Esophagus squamous epithelium (tissue), 5 donors: Measurements from ENCODE around the gene ITPKB. TPM values are rescaled to one million over a fixed set of nuclear protein-coding genes. Genes with fewer than 3 reads are reported as not detected.
A peak's percentile ranks its signal among the peaks of the same experiment; 100 is the strongest.

ENCODE experiments used
- DNase-seq: peaks from one replicate; lab custom pipeline; 2025; lab: John Stamatoyannopoulos, UW
- H3K27ac ChIP-seq, 4 donors: fragments of 200-600 bp; sonication (generic); one replicate each; pipeline ENCODE4 v1.5.1; 2016 to 2019; ENCODE audit warnings: mild to moderate bottlenecking in 1 of 4
- H3K27me3 ChIP-seq, 4 donors: fragments of 200-600 bp; sonication (generic); 1 replicate in 3 of 4; 2 replicates in 1 of 4; pipeline versions ENCODE4 v1.5.1 to v1.6.0; 2017 to 2021; ENCODE audit warnings: antibody characterized with exemption in 1 of 4
- H3K36me3 ChIP-seq, 3 donors: fragments of 200-600 bp; sonication (generic); one replicate each; pipeline ENCODE4 v1.5.1; 2016 to 2019
- H3K4me1 ChIP-seq, 3 donors: fragments of 200-600 bp; sonication (generic); one replicate each; pipeline ENCODE4 v1.5.1; 2017 to 2019
- H3K4me3 ChIP-seq, 4 donors: fragments of 200-600 bp; sonication (generic); 1 replicate in 3 of 4; 2 replicates in 1 of 4; pipeline ENCODE4 v1.5.1; 2016 to 2019; ENCODE audit warnings: mild to moderate bottlenecking in 2 of 4, moderate library complexity in 1 of 4
- H3K9me3 ChIP-seq, 3 donors: fragments of 200-600 bp; sonication (generic); one replicate each; pipeline ENCODE4 v1.5.1; 2016 to 2019
- POLR2A ChIP-seq, 4 donors: fragments of 450-650 bp; IDR thresholded peaks; one replicate each; pipeline ENCODE4 v1.6.1; 2017; ENCODE audit warnings: antibody characterized with exemption in 4 of 4, mild to moderate bottlenecking in 4 of 4, moderate library complexity in 3 of 4
- WGBS, 2 donors: methylation state at CpG; one replicate each; pipeline ENCODE4 v1.1.5; 2018; 5-methylcytosine and 5-hydroxymethylcytosine counted together
- intact Hi-C: fragments of 100-400 bp; cut with DNase I; formaldehyde crosslinking; loops from one replicate; pipeline ENCODE4 v1.15.0; 2022
- total RNA-seq, 4 donors: library from RNA; depleted of rRNA; stranded (reverse); fragments of >200 nt; gene quantifications; one replicate each; pipeline ENCODE4 v1.1.0, GENCODE V29; 2016
- TF ChIP-seq, protein P1 (sequence below), 6 experiments: fragments of 450-650 bp in 4 of 6; fragments of 200-600 bp in 2 of 6; sonication (generic) in 2 of 6; IDR thresholded peaks; one replicate each; pipeline ENCODE4 v1.5.1; 2016 to 2019; ENCODE audit warnings: antibody characterized with exemption in 6 of 6, mild to moderate bottlenecking in 4 of 6, moderate library complexity in 4 of 6
- donor health status: DM: yes; HTN: yes; CAD: no.

The ITPKB gene
- total RNA-seq, 4 donors from 2014 or later = 10.7 to 22.3 (median 15.9) TPM

DNA sequence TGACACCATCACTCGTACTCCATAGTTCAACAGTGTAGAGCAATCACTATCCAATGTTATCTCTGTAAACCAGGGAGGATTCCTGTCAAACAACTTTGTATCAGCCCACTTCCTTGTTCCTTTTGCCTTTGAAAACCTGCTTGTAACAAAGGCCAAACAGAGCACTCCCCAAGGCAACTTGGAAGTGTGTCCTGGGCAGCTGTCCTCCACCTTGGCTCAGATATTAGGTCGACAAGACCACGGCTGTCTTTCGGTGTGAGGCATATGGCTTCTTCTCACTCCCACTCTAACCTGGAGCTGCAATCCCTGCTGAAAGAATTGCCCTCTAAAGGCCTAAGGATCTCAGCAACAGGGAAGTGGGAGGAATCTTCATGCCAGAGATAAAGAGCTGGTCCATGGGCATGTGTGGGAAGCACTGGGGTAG is 66.7 kb downstream of the ITPKB start:
- DNase-seq = no peak
- H3K4me3 ChIP-seq = no peak overlapping the region
- TF ChIP-seq, protein P1, sequence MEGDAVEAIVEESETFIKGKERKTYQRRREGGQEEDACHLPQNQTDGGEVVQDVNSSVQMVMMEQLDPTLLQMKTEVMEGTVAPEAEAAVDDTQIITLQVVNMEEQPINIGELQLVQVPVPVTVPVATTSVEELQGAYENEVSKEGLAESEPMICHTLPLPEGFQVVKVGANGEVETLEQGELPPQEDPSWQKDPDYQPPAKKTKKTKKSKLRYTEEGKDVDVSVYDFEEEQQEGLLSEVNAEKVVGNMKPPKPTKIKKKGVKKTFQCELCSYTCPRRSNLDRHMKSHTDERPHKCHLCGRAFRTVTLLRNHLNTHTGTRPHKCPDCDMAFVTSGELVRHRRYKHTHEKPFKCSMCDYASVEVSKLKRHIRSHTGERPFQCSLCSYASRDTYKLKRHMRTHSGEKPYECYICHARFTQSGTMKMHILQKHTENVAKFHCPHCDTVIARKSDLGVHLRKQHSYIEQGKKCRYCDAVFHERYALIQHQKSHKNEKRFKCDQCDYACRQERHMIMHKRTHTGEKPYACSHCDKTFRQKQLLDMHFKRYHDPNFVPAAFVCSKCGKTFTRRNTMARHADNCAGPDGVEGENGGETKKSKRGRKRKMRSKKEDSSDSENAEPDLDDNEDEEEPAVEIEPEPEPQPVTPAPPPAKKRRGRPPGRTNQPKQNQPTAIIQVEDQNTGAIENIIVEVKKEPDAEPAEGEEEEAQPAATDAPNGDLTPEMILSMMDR (IDR thresholded peaks at IDR 0.05) = no peak
- TF ChIP-seq POLR2A (IDR thresholded peaks at IDR 0.05) = no peak
- 27 to 40% methylated on average over 3 to 4 of the region's 4 CpGs for WGBS, 2 donors
- H3K4me1 ChIP-seq = peaks cover 21 to 86% (median 34%) of the 10 kb centered on the region in 3 donors
- no peaks in the 10 kb centered on the region for H3K36me3 ChIP-seq
- intact Hi-C loops = no loop called here
- H3K27ac ChIP-seq = peak overlapping the region in 3 of 4 donors; percentile 8 to 92 (median 47)
- no peaks in the 10 kb centered on the region for H3K27me3 ChIP-seq
- no peaks in the 10 kb centered on the region for H3K9me3 ChIP-seq

DNA sequence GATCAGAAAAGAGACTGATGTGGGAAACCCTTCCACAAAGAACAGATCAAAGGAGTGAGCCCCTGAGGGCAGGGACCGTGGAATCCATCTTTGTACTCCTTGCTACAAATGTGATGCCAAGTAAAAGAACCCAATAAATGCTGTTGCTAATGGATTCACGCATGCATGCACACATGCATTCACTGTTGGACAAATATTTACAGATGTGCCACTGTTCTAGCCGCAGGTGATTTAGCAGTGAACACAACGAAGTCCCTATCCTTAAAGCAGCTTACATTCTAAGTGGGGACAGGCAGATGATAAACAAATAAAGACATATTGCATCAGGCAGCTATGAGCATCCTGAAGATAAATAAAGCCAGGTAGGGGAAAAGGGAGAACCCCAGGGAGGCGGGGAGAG is 67.8 kb downstream of the ITPKB start:
- Histone ChIP-seq H3K4me3 (no peak overlapping the region), H3K27ac (peak overlapping the region in 2 of 4 donors; percentile 1 to 92), H3K36me3 (no peaks in the 10 kb centered on the region), H3K9me3 (no peaks in the 10 kb centered on the region), H3K27me3 (no peaks in the 10 kb centered on the region), H3K4me1 (peaks cover 17 to 76% (median 24%) of the 10 kb centered on the region in 3 donors)
- no peak for DNase-seq
- 41 to 73% methylated on average over 5 of the region's 5 CpGs for WGBS, 2 donors
- intact Hi-C loops = no loop called here
- TF ChIP-seq POLR2A (IDR thresholded peaks at IDR 0.05) = no peak
- TF ChIP-seq, protein P1 (IDR thresholded peaks at IDR 0.05) = no peak

DNA sequence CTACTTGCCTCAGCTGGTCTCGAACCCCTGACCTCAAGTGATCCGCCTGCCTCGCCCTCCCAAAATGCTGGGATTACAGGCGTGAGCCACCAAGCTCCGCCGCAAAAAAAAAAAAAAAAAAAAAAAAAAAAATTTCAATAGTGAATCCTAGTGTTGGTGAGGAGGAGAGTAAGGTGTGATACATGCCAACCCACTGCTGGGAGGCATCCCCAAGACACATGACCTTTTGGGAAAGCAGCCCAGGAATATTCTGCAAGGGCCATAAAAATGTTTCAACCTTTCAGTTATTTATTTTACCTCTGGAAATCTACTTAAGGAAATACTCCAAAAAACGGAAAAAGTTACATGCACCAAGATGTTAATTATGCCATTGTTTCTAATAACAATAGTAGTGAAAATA is 69.0 kb downstream of the ITPKB start:
- peaks cover 13 to 64% (median 16%) of the 10 kb centered on the region in 3 donors for H3K4me1 ChIP-seq
- no peak for DNase-seq
- H3K9me3 ChIP-seq = no peaks in the 10 kb centered on the region
- peak overlapping the region in 1 of 4 donors; percentile 0 for H3K27ac ChIP-seq
- intact Hi-C loops = no loop called here
- H3K4me3 ChIP-seq = no peak overlapping the region
- H3K27me3 ChIP-seq = no peaks in the 10 kb centered on the region
- WGBS, 2 donors = 81 to 92% methylated on average over 4 of the region's 7 CpGs
- TF ChIP-seq POLR2A (IDR thresholded peaks at IDR 0.05) = no peak
- TF ChIP-seq, protein P1 (IDR thresholded peaks at IDR 0.05) = no peak
- no peaks in the 10 kb centered on the region for H3K36me3 ChIP-seq

DNA sequence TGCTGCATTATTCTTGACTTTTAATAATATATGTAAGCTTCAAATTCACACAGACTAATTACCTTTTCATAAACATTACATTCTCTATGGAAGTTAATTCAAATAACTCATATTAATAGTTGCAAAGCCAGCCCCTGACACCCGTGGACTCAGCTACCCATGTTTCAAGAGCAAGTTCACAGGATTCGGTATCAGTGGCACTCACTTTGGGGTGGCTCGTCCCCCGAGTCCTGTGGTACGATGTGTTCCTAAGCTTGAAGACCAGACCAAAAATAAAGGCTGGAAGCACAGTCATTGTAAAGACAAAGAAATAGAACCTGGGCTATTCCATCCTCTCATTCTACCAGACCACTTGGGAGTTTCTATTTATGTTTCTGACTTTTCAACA is 70.9 kb downstream of the ITPKB start:
- 82 to 84% methylated on average over 5 of the region's 5 CpGs for WGBS, 2 donors
- Histone ChIP-seq H3K36me3 (no peaks in the 10 kb centered on the region), H3K27me3 (no peaks in the 10 kb centered on the region), H3K27ac (peak overlapping the region in 1 of 4 donors; percentile 60), H3K4me1 (peaks cover 21 to 46% (median 35%) of the 10 kb centered on the region in 3 donors), H3K4me3 (no peak overlapping the region), H3K9me3 (no peaks in the 10 kb centered on the region)
- no peak for DNase-seq
- no peak for TF ChIP-seq POLR2A (IDR thresholded peaks at IDR 0.05)
- TF ChIP-seq, protein P1 (IDR thresholded peaks at IDR 0.05) = no peak
- intact Hi-C loops = no loop called here

DNA sequence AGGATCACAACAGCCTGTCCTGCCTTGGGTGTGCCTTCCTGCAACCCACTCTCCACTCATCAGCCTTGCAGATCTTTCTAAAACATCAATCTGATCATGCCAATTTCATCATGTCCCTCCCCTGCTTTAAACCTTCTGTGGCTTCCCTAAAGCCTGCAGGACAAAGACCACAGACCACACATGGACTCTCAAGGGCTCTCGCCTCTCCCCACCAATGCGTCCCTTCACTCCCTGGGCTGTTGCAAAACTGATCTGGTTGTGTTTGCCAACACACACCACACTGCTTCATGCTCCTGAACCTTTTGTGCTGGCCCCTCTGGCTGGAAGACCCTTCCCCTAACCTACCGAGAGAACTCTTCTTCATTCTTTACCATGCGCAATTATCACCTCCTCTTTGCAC is 72.4 kb downstream of the ITPKB start:
- no peak for DNase-seq
- WGBS, 2 donors = 79 to 88% methylated on average over 4 of the region's 4 CpGs
- H3K4me1 ChIP-seq = peaks cover 28 to 50% (median 32%) of the 10 kb centered on the region in 3 donors
- no peak overlapping the region for H3K4me3 ChIP-seq
- no peak overlapping the region for H3K27ac ChIP-seq
- no peaks in the 10 kb centered on the region for H3K9me3 ChIP-seq
- TF ChIP-seq, protein P1 (IDR thresholded peaks at IDR 0.05) = no peak
- TF ChIP-seq POLR2A (IDR thresholded peaks at IDR 0.05) = no peak
- no peaks in the 10 kb centered on the region for H3K27me3 ChIP-seq
- H3K36me3 ChIP-seq = no peaks in the 10 kb centered on the region
- intact Hi-C loops = no loop called here
